Mesothelial cell of epicardium (in vitro differentiated cells): ENCODE results near the gene C14orf132. TPM values are rescaled to one million over a fixed set of nuclear protein-coding genes. Genes with fewer than 3 reads are reported as not detected.

ENCODE experiments used
- DNase-seq, 2 experiments: peaks; one replicate each; pipeline ENCODE4 v3.0.0; 2021; ENCODE audit warnings: low spot score in 2 of 2; ENCODE audit not compliant: unreplicated experiment in 2 of 2
- H3K27ac Mint-ChIP-seq: 2 replicates; pipeline ENCODE4 v1.8.0; 2021; ENCODE audit warnings: mixed read lengths
- H3K27me3 Mint-ChIP-seq: 2 replicates; pipeline ENCODE4 v1.8.0; 2021; ENCODE audit warnings: low read depth, mixed read lengths
- H3K36me3 Mint-ChIP-seq: 2 replicates; pipeline ENCODE4 v1.8.0; 2021; ENCODE audit warnings: mixed read lengths
- H3K4me1 Mint-ChIP-seq: 2 replicates; pipeline ENCODE4 v1.8.0; 2021; ENCODE audit warnings: mixed read lengths
- H3K4me3 Mint-ChIP-seq: 2 replicates; pipeline ENCODE4 v1.8.0; 2021; ENCODE audit warnings: mild to moderate bottlenecking, moderate library complexity, mixed read lengths
- H3K9me3 Mint-ChIP-seq: 2 replicates; pipeline ENCODE4 v1.8.0; 2021; ENCODE audit warnings: mixed read lengths
- total RNA-seq: library from RNA; stranded (reverse); gene quantifications from 3 replicates; pipeline ENCODE4 v1.2.1, GENCODE V29; 2021
- TF ChIP-seq, protein P1 (sequence below): fragments of 200-600 bp; sonication (generic); IDR thresholded peaks from one replicate; pipeline ENCODE4 v1.5.0; 2021; ENCODE audit warnings: antibody characterized with exemption; ENCODE audit not compliant: unreplicated experiment

Gene C14orf132
- total RNA-seq, 1 donor from 2014 or later, result 40.6 TPM

- no peak overlapping the region for H3K27ac Mint-ChIP-seq
- H3K9me3 Mint-ChIP-seq, result no peaks in the 10 kb centered on the region
- peaks cover 20% of the 10 kb centered on the region for H3K4me1 Mint-ChIP-seq
- no peaks in the 10 kb centered on the region for H3K27me3 Mint-ChIP-seq
- H3K36me3 Mint-ChIP-seq, result no peaks in the 10 kb centered on the region
- H3K4me3 Mint-ChIP-seq, result no peak overlapping the region
- TF ChIP-seq, protein P1, sequence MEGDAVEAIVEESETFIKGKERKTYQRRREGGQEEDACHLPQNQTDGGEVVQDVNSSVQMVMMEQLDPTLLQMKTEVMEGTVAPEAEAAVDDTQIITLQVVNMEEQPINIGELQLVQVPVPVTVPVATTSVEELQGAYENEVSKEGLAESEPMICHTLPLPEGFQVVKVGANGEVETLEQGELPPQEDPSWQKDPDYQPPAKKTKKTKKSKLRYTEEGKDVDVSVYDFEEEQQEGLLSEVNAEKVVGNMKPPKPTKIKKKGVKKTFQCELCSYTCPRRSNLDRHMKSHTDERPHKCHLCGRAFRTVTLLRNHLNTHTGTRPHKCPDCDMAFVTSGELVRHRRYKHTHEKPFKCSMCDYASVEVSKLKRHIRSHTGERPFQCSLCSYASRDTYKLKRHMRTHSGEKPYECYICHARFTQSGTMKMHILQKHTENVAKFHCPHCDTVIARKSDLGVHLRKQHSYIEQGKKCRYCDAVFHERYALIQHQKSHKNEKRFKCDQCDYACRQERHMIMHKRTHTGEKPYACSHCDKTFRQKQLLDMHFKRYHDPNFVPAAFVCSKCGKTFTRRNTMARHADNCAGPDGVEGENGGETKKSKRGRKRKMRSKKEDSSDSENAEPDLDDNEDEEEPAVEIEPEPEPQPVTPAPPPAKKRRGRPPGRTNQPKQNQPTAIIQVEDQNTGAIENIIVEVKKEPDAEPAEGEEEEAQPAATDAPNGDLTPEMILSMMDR, result no peak
- DNase-seq, result no peak
Observed at GRCh38 chr14:96095058-96095457, 55.9 kb downstream of the C14orf132 start.

DNA sequence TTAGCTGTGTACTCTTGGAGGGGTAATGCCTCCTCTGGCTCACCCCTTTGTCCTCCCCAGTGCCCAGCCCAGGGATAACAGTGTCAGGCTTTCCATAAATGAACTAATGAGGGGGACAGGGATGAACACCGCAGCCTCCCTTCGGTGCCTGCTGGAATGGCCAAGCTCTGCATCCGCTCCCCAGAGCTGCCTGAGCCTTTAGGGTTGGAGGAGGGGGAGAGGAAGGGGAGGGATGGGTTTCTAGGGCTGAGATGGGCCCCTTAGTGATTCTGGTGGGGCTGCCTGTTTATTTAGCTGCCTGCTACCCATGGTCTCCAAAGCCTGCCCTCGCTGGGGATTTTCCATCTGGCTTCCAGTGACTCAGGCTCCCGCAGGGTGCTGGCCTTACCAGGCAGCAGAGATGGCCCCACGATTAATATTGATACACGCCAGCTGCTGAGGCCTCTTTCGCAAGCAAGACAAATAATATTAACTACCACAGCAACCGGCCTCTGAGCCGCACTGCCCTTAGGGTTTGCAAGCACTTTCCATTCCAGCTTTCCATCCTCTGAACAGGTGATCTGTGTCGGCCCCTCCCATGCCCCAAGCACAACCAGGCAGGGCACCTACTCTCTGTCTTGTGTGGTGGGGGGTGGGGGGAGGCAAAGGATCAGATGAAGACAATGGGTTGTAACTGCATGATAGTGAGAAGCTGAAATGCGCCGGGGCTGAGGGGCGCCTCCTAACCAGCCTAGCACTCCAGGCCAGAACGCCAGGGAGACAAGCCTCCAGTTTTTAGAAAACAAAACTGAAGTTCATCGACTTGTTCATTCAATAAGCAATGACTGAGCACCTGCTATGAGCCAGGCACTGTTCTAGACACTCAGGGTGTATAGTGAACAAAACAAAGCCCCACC is 56.7 kb downstream of the C14orf132 start:
- DNase-seq, result no peak
- H3K4me1 Mint-ChIP-seq, result peaks cover 20% of the 10 kb centered on the region
- H3K36me3 Mint-ChIP-seq, result no peaks in the 10 kb centered on the region
- peak overlapping the region; percentile 69 for H3K27ac Mint-ChIP-seq
- no peak overlapping the region for H3K4me3 Mint-ChIP-seq
- no peaks in the 10 kb centered on the region for H3K27me3 Mint-ChIP-seq
- TF ChIP-seq, protein P1, result no peak
- no peaks in the 10 kb centered on the region for H3K9me3 Mint-ChIP-seq

- H3K9me3 Mint-ChIP-seq, result no peaks in the 10 kb centered on the region
- H3K36me3 Mint-ChIP-seq, result no peaks in the 10 kb centered on the region
- peaks cover 21% of the 10 kb centered on the region for H3K4me1 Mint-ChIP-seq
- H3K27me3 Mint-ChIP-seq, result no peaks in the 10 kb centered on the region
- peak overlapping the region; percentile 69 for H3K27ac Mint-ChIP-seq
- no peak overlapping the region for H3K4me3 Mint-ChIP-seq
- DNase-seq, result no peak
- TF ChIP-seq, protein P1, result no peak
Observed at GRCh38 chr14:96096639-96097610, 57.8 kb downstream of the C14orf132 start.

DNA sequence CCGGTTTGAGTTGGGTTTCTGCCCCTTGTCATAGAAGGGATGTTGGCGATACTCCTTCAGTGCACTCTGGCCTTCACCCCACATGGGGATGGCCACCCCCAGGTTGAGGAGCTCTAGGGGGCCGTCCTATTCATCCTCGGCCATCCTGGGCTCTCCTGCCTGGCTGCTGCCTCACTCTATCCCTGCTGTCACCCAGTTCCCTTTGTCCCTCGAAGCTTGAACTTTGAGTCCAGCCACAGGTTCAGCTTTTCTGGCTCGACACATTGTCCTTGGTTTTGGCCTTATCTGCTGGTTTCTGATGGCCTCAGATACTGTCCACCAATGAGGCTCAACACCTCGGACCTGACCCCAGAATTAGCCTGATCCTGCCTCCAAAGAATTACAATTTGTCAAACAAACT is 58.6 kb downstream of the C14orf132 start:
- Mint-ChIP-seq H3K27me3 (no peaks in the 10 kb centered on the region), H3K4me1 (peaks cover 26% of the 10 kb centered on the region), H3K27ac (no peak overlapping the region), H3K4me3 (no peak overlapping the region), H3K9me3 (no peaks in the 10 kb centered on the region), H3K36me3 (no peaks in the 10 kb centered on the region)
- TF ChIP-seq, protein P1, result no peak
- DNase-seq, result no peak

- DNase-seq, result no peak
- Mint-ChIP-seq H3K36me3 (no peaks in the 10 kb centered on the region), H3K9me3 (no peaks in the 10 kb centered on the region), H3K4me1 (peaks cover 26% of the 10 kb centered on the region), H3K27ac (no peak overlapping the region), H3K4me3 (no peak overlapping the region), H3K27me3 (no peaks in the 10 kb centered on the region)
- TF ChIP-seq, protein P1, result peak; percentile 27
Observed at GRCh38 chr14:96098309-96098998, 59.3 kb downstream of the C14orf132 start.
